Left lung (tissue), 10 donors: ENCODE measurements around the gene LMF1. TPM values are rescaled to one million over a fixed set of nuclear protein-coding genes. Genes with fewer than 3 reads are reported as not detected.

Source experiments
- ATAC-seq: fragments of 200-7000 bp; cut with Tn5 transposase; one replicate; pipeline ENCODE4 v1.9.1; 2020; ENCODE audit warnings: moderate library complexity
- DNase-seq, 4 donors: peaks; one replicate each; pipeline ENCODE4 v3.0.0-alpha.2; 2013 to 2020
- H3K27ac ChIP-seq, 2 donors: fragments of 200-600 bp; sonication (generic) in 1 of 2; one replicate each; pipeline versions ENCODE4 v1.5.0 to v1.8.0; 2020 to 2021
- H3K27me3 ChIP-seq, 2 donors: fragments of 200-600 bp; sonication (generic) in 1 of 2; one replicate each; pipeline versions ENCODE4 v1.5.0 to v1.8.0; 2020 to 2021
- H3K36me3 ChIP-seq, 2 donors: fragments of 200-600 bp; sonication (generic) in 1 of 2; one replicate each; pipeline versions ENCODE4 v1.5.0 to v1.8.0; 2020 to 2021
- H3K4me1 ChIP-seq, 2 donors: fragments of 200-600 bp; one replicate each; pipeline ENCODE4 v1.8.0; 2021
- H3K4me3 ChIP-seq, 2 donors: fragments of 200-600 bp; sonication (generic) in 1 of 2; one replicate each; pipeline versions ENCODE4 v1.5.0 to v1.8.0; 2020 to 2021; ENCODE audit warnings: mild to moderate bottlenecking in 1 of 2
- H3K9me3 ChIP-seq, 2 donors: fragments of 200-600 bp; sonication (generic) in 1 of 2; one replicate each; pipeline versions ENCODE4 v1.5.0 to v1.8.0; 2020 to 2021
- CTCF ChIP-seq, 2 donors: fragments of 200-600 bp; sonication (generic) in 1 of 2; IDR thresholded peaks; one replicate each; pipeline versions ENCODE4 v1.5.0 to v1.8.0; 2021; ENCODE audit warnings: antibody characterized with exemption in 2 of 2
- intact Hi-C, 2 donors: fragments of 100-400 bp; cut with DNase I; formaldehyde crosslinking; loops; one replicate each; pipeline versions ENCODE4 v1.11.2 to v1.14.2; 2022
- polyA plus RNA-seq, 6 donors: library from polyadenylated mRNA; unstranded; fragments of 120-200 nt; gene quantifications; one replicate each; pipeline ENCODE4 v1.2.1, GENCODE V29; 2013; ENCODE audit not compliant: insufficient read length in 6 of 6
- total RNA-seq, 2 donors: library from RNA; stranded (reverse); fragmentation: NEBNext Ultra II Directional; extraction: Animal tissue kit (Norgen Biotek cat#: 25700); gene quantifications; one replicate each; pipeline ENCODE4 v1.2.1, GENCODE V29; 2021
- donor health status: DM: no; HTN: yes; CAD: no.
- donor health status: DM: no; HTN: no; CAD: no.

LMF1 gene
- total and polyA plus RNA-seq, 8 donors: 15.5 to 23.1 (median 20.4) TPM

GRCh38 chr16:988471-989353 lies 17.9 kb upstream of the LMF1 start:
- intact Hi-C loops: no loop called here
- Histone ChIP-seq H3K4me3 (no peak overlapping the region), H3K27me3 (peaks cover 0 to 72% of the 10 kb centered on the region in 2 donors), H3K36me3 (no peaks in the 10 kb centered on the region), H3K9me3 (no peaks in the 10 kb centered on the region), H3K4me1 (no peaks in the 10 kb centered on the region), H3K27ac (no peak overlapping the region)
- no peak for TF ChIP-seq CTCF (IDR thresholded peaks at IDR 0.05)
- ATAC-seq (no peak), DNase-seq (no peak)

GRCh38 chr16:987906-988305 lies 17.1 kb upstream of the LMF1 start:
- Histone ChIP-seq H3K4me1 (no peaks in the 10 kb centered on the region), H3K36me3 (no peaks in the 10 kb centered on the region), H3K27ac (no peak overlapping the region), H3K9me3 (no peaks in the 10 kb centered on the region), H3K27me3 (peaks cover 3 to 80% of the 10 kb centered on the region in 2 donors), H3K4me3 (no peak overlapping the region)
- no peak for ATAC-seq
- TF ChIP-seq CTCF (IDR thresholded peaks at IDR 0.05): no peak
- no peak for DNase-seq
- intact Hi-C loops: no loop called here

- peaks cover 0 to 5% of the 10 kb centered on the region in 2 donors for H3K4me1 ChIP-seq
- no peaks in the 10 kb centered on the region for H3K9me3 ChIP-seq
- TF ChIP-seq CTCF (IDR thresholded peaks at IDR 0.05): no peak
- no peak overlapping the region for H3K27ac ChIP-seq
- intact Hi-C loops: no loop called here
- DNase-seq: no peak
- H3K36me3 ChIP-seq: no peaks in the 10 kb centered on the region
- no peak for ATAC-seq
- peaks cover 11 to 88% of the 10 kb centered on the region in 2 donors for H3K27me3 ChIP-seq
- H3K4me3 ChIP-seq: no peak overlapping the region
These were observed 16.3 kb upstream of the LMF1 start for GRCh38 chr16:986925-987582.

GRCh38 chr16:986411-986810 lies 15.6 kb upstream of the LMF1 start:
- Histone ChIP-seq H3K4me3 (no peak overlapping the region), H3K27me3 (peaks cover 15 to 95% of the 10 kb centered on the region in 2 donors), H3K4me1 (peaks cover 0 to 9% of the 10 kb centered on the region in 2 donors), H3K36me3 (no peaks in the 10 kb centered on the region), H3K27ac (no peak overlapping the region), H3K9me3 (no peaks in the 10 kb centered on the region)
- intact Hi-C loops: no loop called here
- ATAC-seq (no peak), DNase-seq (no peak)
- TF ChIP-seq CTCF (IDR thresholded peaks at IDR 0.05): no peak
